CD4-positive, alpha-beta T cell (primary cell): ENCODE data around the gene DOCK9. TPM values are rescaled to one million over a fixed set of nuclear protein-coding genes. Genes with fewer than 3 reads are reported as not detected.

Source experiments
- ATAC-seq: fragments of 200-7000 bp; cut with Tn5 transposase; one replicate; pipeline ENCODE4 v1.10.0; 2022; ENCODE audit warnings: mild to moderate bottlenecking; ENCODE audit not compliant: poor library complexity
- CTCF ChIA-PET: fragments of 350-600 bp; sonication (Branson Sonifier 250); formaldehyde crosslinking; loops from one replicate; lab custom pipeline; 2021; ENCODE audit warnings: antibody characterized with exemption, inconsistent platforms; lab: Charles Lee
- POLR2A ChIA-PET: fragments of 350-600 bp; sonication (Branson Sonifier 250); formaldehyde crosslinking; loops from one replicate; lab custom pipeline; 2021; ENCODE audit warnings: antibody characterized with exemption, inconsistent platforms; lab: Charles Lee
- DNase-seq, 14 experiments: peaks; one replicate each; pipeline ENCODE4 v3.0.0-alpha.2; 2013 to 2020; ENCODE audit warnings: mixed read lengths in 2 of 14
- H3K27ac ChIP-seq, 2 donors: one replicate each; pipeline versions ENCODE4 v1.5.1 to v1.7.0; 2013; ENCODE audit warnings: low read length in 2 of 2, low read depth in 1 of 2, mild to moderate bottlenecking in 1 of 2
- H3K27me3 ChIP-seq, 2 experiments: 1 replicate in 1 of 2; 2 replicates in 1 of 2; pipeline versions ENCODE4 v1.6.1 to v1.7.0; 2013; ENCODE audit warnings: low read length in 2 of 2, control low read depth in 1 of 2, mild to moderate bottlenecking in 1 of 2, moderate library complexity in 1 of 2; ENCODE audit not compliant: insufficient read depth in 2 of 2, control insufficient read depth in 1 of 2
- H3K36me3 ChIP-seq: one replicate; pipeline ENCODE4 v1.6.1; 2013; ENCODE audit warnings: low read length, control low read depth; ENCODE audit not compliant: insufficient read depth
- H3K4me1 ChIP-seq: one replicate; pipeline ENCODE4 v1.6.1; 2013; ENCODE audit warnings: low read length, control low read depth; ENCODE audit not compliant: insufficient read depth
- H3K4me3 ChIP-seq: one replicate; pipeline ENCODE4 v1.5.1; 2013; ENCODE audit warnings: mild to moderate bottlenecking, low read length, moderate library complexity
- H3K9me3 ChIP-seq, 2 experiments: 1 replicate in 1 of 2; 2 replicates in 1 of 2; pipeline versions ENCODE4 v1.6.1 to v1.7.0; 2013; ENCODE audit warnings: low read length in 2 of 2, mild to moderate bottlenecking in 2 of 2, control low read depth in 1 of 2, moderate library complexity in 1 of 2; ENCODE audit not compliant: control insufficient read depth in 1 of 2, insufficient read depth in 1 of 2
- H3K27ac Mint-ChIP-seq: one replicate; pipeline ENCODE4 v1.8.0; 2020; ENCODE audit warnings: mixed read lengths
- H3K27me3 Mint-ChIP-seq: one replicate; pipeline ENCODE4 v1.8.0; 2021; ENCODE audit warnings: mixed read lengths
- H3K36me3 Mint-ChIP-seq: one replicate; pipeline ENCODE4 v1.8.0; 2021; ENCODE audit warnings: low read depth, mixed read lengths
- H3K4me1 Mint-ChIP-seq: one replicate; pipeline ENCODE4 v1.8.0; 2021; ENCODE audit warnings: low read depth, mixed read lengths
- H3K4me3 Mint-ChIP-seq: one replicate; pipeline ENCODE4 v1.8.0; 2020; ENCODE audit warnings: mild to moderate bottlenecking, mixed read lengths
- H3K9me3 Mint-ChIP-seq: one replicate; pipeline ENCODE4 v1.8.0; 2020; ENCODE audit warnings: mixed read lengths
- CTCF ChIP-seq: fragments of 200-600 bp; IDR thresholded peaks from one replicate; pipeline ENCODE4 v1.8.0; 2022; ENCODE audit warnings: antibody characterized with exemption, mild to moderate bottlenecking
- intact Hi-C, 2 experiments: fragments of 100-400 bp; cut with DNase I in 1 of 2; cut with micrococcal nuclease in 1 of 2; formaldehyde crosslinking; loops; one replicate each; pipeline versions ENCODE4 v1.15.1 to v1.9.0; 2023 to 2025; cut with DNase I, micrococcal nuclease
- total RNA-seq, 174 experiments: library from RNA in 2 of 174; stranded (reverse) in 2 of 174; gene quantifications; one replicate each; pipeline ENCODE4 v1.2.3 and lab custom pipeline; 2021 to 2026

DOCK9 gene
- total RNA-seq, 2 experiments from 2014 or later = 76.3 to 79.3 TPM

- TF ChIP-seq CTCF = no peak
- Histone ChIP-seq H3K4me3 (no peak overlapping the region), H3K27me3 (no peaks in the 10 kb centered on the region), H3K4me1 (no peaks in the 10 kb centered on the region), H3K27ac (no peak overlapping the region), H3K9me3 (no peaks in the 10 kb centered on the region), H3K36me3 (no peaks in the 10 kb centered on the region)
- ATAC-seq (no peak), DNase-seq (no peak)
- Mint-ChIP-seq H3K4me1 (peaks cover 34% of the 10 kb centered on the region), H3K27ac (no peak overlapping the region), H3K9me3 (no peaks in the 10 kb centered on the region), H3K36me3 (peaks cover 4% of the 10 kb centered on the region), H3K27me3 (no peaks in the 10 kb centered on the region), H3K4me3 (no peak overlapping the region)
- intact Hi-C loops = no loop called here
- ChIA-PET CTCF (interaction anchor here (0.7 to 1.3 kb wide), 2 partner anchors 23 to 95 kb away, joined by 3 read pairs; no protein-coding TSS in a partner anchor), POLR2A (no interaction called here)
Measured at GRCh38 chr13:98961503-98962105, 16.3 kb downstream of the DOCK9 start.

GRCh38 chr13:98960606-98961502, 17.0 kb downstream of the DOCK9 start:
- no peak overlapping the region for H3K27ac Mint-ChIP-seq
- no peaks in the 10 kb centered on the region for H3K27me3 Mint-ChIP-seq
- H3K9me3 Mint-ChIP-seq = no peaks in the 10 kb centered on the region
- peaks cover 4% of the 10 kb centered on the region for H3K36me3 Mint-ChIP-seq
- Histone ChIP-seq H3K27ac (no peak overlapping the region), H3K4me1 (no peaks in the 10 kb centered on the region), H3K36me3 (no peaks in the 10 kb centered on the region), H3K9me3 (no peaks in the 10 kb centered on the region), H3K27me3 (no peaks in the 10 kb centered on the region), H3K4me3 (no peak overlapping the region)
- H3K4me1 Mint-ChIP-seq = peaks cover 26% of the 10 kb centered on the region
- DNase-seq (no peak), ATAC-seq (no peak)
- no peak overlapping the region for H3K4me3 Mint-ChIP-seq
- TF ChIP-seq CTCF = no peak
- ChIA-PET CTCF (interaction anchor here (1.3 kb wide), 1 partner anchor 24 kb away, joined by 3 read pairs; no protein-coding TSS in a partner anchor), POLR2A (no interaction called here)
- intact Hi-C loops = no loop called here

GRCh38 chr13:98959786-98960605, 17.9 kb downstream of the DOCK9 start:
- H3K4me3 Mint-ChIP-seq = no peak overlapping the region

More at GRCh38 chr13:98959786-98960605, 17.9 kb downstream of the DOCK9 start:
- CTCF ChIA-PET = no interaction called here
- H3K27me3 ChIP-seq = no peaks in the 10 kb centered on the region
- intact Hi-C loops = no loop called here
- no peak for DNase-seq
- no peak overlapping the region for H3K4me3 ChIP-seq
- peak overlapping the region; percentile 10 for H3K27ac Mint-ChIP-seq
- H3K9me3 Mint-ChIP-seq = no peaks in the 10 kb centered on the region
- peaks cover 4% of the 10 kb centered on the region for H3K36me3 Mint-ChIP-seq
- no peak overlapping the region for H3K27ac ChIP-seq
- H3K4me1 ChIP-seq = no peaks in the 10 kb centered on the region
- no peak for TF ChIP-seq CTCF
- ATAC-seq = no peak
- no peaks in the 10 kb centered on the region for H3K27me3 Mint-ChIP-seq
- POLR2A ChIA-PET = no interaction called here
- H3K9me3 ChIP-seq = no peaks in the 10 kb centered on the region
- peaks cover 3% of the 10 kb centered on the region for H3K36me3 ChIP-seq
- peaks cover 25% of the 10 kb centered on the region for H3K4me1 Mint-ChIP-seq
